NCI-H1105 (cell line): ENCODE measurements around the gene ARHGAP15.
A peak's percentile ranks its signal among the peaks of the same experiment; 100 is the strongest.

ENCODE experiments used
- DNase-seq: peaks from one replicate; lab custom pipeline; 2025; lab: John Stamatoyannopoulos, UW

Gene ARHGAP15

DNA sequence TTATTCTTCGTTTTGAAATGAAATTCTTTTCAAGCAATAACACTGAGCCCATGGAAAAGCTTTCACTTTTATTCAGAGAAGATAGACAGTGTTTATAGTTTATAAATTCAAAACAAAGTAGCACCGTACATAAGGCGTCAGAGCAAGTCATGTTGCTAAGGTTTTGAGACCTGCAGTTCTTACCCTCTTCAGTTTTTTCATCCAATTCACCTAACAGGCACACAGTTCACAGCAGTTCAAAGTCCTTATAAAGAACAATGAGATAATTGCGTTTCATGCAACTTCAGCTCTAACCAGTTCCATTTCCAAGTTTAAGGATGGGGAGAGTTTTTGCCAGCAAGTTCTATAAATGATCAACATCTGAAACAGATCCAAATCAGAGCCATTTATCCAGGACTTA is 96.7 kb downstream of the ARHGAP15 start:
- DNase-seq = no peak

DNA sequence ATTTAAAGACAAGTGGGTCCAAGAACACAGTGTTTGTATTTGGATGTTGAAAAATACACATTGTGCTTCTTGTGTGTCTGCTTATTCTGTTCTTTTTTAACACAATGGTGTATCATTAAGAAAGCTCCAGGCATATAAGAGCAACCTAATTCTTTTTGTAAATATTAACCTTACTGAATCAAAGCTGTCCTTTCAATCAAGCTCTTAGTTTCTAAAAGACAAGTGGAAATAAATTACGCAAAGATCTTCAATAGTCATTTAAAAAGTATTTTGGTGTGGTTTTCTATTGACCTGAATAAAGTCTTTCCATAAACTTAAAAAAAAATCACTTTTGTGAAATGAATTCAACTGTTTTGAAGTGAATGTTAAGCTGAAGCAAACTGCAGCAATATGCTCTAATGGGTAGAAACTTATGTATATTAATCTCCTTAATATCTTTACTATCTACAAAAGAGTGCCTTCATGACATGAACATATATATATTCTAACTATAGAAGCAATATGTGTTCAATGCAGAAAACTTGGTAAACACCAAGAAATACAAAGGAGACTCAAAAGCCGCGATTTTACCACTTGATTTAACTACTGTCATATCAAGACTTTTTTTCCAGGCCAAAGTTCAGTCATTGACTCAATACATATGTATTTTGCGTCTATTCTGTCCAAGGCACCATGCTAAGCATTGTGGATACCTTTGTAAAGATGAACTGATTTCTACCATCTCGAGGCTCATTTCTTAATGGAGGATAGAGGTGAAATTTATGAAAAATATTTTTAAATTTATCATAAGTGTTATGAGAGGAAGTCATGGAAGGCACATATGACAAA is 97.7 kb downstream of the ARHGAP15 start:
- DNase-seq = no peak

DNA sequence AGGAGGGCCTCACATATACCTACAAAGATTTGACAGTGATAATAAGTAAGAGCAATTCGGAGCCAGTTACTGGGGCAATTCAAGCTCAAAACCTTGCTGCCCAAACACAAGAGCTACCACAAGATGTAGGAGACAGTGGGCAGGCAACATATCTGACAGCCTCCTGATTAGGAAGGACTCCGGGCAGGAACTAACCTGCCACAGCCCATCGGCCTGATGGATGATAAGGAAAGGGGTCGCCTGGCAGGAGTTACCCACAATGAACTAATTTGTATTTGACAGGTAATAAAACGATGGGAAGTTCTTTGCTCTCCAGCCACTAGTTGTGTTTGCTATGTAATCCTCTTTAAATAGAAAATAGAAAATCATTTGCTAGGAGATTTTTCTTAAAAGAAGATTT is 100.2 kb downstream of the ARHGAP15 start:
- no peak for DNase-seq

DNA sequence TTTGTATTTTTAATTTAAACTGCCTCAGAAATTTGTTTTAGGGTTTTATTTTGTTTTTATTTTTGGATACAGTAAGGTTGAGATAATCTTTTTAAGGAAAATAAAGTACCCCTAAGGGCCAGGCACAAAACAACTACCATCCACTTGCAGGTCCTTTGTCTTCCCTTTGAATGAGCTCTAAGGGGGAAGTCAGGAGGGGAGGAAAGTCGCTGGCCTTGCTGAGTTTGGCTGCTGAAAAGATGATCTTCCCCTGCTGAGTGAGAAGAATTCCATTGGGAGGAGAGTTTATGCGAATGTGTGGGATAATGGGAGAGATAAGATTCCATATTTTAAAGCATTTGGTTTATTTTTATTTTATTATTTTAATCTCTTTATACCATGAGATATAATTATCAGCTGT is 100.7 kb downstream of the ARHGAP15 start:
- DNase-seq = no peak

DNA sequence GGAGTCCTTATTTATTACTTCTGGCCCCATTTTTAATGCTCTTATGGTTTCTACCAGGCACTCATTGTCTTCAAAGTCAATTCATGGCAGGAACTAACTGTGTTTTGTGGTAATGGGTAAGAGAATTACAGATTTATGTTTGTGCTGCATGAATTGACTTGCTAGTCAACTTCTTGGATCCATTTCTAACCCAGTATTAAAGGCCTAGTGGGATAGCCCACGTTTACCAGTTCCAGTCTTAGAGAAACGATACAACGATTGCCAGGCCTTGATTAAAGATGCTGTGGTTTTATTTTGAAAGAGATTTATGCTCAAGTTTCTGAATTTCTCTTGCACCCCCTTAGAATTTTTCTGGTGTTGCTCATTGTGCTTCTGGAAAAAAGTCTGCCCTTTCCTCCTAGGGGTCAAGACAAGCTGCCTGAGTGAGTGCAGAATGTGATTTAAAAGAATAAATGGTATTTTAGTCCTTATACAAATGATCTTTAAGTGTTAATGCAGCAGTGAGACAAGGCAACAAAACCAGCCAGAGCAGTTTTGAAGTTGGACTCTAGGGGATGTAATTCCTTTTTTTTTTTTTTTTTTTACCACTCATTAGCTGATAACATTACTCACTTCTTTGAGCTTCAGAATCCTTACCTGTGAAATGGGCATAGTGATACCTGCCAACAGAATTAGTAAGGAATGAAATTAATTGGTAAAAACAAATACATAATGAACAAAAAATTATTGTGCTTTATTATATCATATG is 101.5 kb downstream of the ARHGAP15 start:
- DNase-seq = no peak

DNA sequence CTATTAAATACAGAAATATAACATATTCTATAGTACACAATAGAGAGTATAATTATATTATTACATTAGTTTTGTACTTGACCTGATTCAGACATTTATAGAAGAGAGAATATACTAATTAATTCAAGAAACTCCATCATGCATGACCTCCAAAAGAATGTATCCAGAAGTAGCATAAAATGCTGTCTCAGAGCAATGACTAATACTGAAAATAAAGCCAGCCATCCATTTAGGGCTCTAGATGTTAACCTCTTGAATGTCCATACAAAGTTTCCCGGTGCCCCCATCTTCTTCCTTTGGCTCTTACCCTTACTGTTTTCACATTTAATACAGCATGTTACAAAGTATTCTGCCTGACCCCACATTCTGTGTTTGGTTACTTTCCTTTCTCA is 102.0 kb downstream of the ARHGAP15 start:
- DNase-seq = no peak

DNA sequence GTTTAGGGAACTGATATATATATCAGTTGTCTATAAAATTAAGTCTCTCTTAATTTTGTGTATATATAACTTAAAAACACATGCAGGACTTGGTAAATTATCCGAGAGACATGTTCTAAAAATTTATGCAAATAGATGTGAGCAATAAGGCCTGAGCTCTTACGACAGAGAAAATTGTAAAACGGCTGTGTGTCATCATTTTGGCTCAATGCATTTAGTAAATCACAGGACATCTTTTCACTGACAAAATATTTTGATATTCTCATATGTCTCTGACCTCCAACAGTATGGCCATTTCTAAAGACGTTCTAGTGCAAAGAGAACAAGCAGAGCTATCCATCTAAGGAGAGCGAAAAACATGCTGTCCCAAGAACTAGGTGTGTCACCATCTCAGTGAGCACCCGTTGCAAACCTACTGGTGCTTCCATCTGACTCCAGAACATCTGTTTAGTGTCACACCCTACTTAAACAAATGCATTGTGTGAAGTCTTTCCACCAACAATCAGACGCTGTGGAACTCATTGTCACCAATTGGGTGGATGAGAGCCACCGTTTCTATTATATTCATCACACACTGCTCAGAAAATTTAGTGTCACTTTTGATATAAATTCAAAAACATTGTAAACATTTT is 108.0 kb downstream of the ARHGAP15 start:
- DNase-seq = no peak

DNA sequence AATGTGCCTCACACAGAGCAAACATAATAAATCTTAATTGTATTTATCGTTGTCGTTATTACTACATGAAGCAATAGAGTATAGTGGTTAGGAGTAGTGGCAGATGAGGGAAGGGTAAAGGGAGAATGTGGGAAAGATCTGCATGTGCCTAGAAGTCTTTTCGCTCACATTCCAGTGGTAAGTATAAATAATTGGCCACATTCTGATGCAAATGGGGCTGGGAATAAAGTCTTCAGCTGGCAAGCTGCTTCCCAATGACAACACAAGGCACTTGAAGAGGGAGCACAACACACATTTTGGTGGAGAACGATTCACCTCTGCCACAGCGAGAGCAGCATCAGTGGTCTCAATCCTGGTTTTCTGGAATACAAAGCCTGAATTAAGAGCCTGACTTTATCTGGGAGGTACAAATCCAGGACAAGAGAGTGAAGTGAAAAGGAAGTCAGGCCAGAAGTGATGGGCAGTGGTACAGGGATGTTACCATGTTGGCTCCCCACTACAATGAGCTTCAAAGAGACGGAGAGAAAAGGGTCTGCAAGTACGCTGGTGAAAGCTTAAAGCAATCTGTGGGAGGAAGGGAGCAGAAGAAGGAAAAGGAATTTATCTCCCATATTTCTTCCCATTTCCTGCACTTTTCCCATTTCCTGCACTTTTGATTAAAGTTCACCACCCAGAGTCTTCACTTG is 112.3 kb downstream of the ARHGAP15 start:
- no peak for DNase-seq

DNA sequence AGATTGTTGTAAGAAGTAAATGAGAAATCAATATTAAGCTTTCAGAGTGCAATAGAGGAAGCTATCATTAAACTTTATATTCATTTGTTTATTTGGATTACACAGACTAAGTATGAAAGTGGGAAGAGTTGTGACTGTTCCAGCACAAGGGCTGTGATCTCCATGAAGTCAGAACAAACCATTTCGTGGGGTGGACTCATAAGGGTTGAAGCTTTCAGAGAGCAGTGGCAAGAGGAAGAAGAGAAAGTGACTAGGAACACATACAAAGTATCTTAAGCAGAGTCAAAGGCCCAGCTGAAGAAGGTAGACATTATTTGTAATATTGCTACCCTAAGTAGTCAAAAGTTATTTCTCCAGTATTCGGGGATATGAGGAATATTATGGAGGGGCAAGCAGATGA is 117.0 kb downstream of the ARHGAP15 start:
- DNase-seq = no peak

DNA sequence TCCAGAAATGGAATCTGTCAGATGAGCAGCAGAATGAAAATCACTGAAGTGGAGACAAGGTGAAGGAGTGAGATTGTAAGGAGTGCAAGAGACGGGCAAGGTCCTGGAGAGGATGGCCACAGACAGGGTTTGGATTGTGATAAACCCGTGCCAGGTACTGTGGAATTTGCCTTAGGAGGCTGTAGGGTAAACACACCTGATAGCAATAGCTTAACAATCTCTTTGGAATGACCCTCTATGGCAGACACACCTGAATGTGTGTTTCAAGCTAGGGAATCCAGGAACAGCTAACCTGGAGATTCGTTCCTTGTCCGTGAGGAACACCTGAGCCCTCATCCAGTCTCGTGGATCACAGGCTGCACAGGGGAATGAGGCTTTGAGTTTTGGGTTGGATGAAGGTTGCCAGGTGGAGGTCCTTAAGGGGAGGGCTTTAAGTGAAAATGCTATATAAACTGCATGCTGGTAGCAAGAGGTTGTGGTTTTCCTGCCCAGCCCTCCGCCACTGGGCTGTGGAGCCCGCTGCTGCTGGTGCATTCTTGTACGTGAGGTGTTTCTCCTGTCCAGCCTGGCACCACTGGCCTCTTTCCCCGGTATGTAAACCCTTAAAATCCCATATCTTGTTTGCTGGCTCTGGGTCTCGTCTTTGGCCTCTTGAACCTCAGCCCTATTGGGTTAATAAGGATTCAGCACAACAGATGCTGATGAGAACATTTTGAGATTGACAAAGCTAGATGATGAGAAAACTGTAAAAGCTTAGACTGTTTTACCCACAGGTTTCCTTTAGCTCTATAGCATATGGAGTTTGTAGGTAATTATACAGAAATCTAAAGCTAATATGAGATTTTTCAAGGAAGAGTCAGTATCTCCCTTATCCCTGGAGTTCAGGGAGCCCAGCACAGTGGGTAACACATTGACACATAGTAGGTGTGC is 117.9 kb downstream of the ARHGAP15 start:
- DNase-seq = no peak

DNA sequence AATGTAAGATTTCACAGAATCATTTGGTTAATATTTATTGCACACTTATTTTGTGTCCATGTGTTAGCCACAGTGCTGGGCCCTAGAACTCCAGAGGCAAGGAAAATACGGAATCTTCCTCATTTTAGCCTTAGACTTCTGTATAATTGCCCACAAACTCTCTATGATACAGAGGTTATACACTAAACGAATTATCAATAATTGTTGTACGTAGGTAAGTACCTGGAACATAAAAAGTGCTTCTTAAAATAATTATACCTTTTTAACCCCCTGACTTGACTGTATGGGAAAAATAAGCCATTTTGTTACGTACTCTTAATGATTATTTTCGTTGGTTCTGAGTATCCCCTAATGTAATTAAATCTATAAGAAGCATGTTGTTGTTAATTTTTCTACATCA is 119.4 kb downstream of the ARHGAP15 start:
- DNase-seq = no peak

DNA sequence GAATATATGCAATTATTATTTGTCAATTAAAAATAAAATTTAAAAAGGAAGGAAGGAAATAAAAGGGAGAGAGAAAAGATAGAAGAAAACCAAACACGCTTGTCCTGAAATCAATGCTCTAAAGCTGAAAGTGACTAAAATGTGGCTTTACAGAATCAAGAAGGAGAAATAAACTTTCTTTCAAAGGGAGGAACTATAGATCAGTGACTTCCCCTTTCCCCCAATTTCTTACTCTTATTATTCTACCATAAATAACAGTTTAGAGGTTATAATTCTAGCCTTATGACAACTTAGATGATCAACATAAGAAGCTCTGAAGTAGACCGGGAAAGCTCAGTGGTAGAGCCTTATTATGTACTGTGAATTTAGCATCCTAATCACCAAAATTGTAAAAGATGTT is 122.5 kb downstream of the ARHGAP15 start:
- DNase-seq = no peak

DNA sequence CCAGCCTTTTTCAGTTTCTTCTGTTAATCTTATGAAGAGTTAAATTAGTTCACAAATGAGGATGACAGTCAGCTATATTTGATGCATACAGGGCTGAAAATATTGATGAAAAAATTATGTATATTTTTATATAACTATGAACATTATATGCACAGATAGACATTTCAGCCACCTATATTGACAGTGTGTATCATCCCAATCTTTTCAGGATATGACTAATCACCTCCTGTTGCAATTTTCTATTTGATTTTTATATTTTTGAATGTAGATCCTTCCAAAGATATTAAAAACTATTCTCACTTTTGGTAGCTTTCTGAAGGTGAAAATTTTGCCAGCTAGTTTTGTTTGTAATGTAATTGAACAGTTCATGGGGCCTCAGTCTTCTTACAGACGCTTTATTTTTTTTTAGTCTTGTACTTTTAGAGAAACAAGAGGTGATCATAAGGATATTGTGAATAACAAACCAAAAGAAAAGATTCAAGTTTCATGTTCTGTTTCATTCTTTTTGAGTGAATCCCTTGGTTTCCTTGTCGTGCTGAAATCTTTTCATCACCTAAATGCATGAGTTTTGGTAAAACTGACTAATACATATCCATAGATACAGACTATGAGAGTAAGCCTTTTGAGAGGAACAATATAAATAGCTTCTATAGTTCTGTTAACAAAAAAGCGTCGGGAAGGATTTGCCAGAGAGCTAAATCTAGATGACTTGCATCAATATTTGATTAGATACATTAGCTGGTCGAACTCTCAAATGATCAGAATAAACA is 123.1 kb downstream of the ARHGAP15 start:
- DNase-seq = no peak

DNA sequence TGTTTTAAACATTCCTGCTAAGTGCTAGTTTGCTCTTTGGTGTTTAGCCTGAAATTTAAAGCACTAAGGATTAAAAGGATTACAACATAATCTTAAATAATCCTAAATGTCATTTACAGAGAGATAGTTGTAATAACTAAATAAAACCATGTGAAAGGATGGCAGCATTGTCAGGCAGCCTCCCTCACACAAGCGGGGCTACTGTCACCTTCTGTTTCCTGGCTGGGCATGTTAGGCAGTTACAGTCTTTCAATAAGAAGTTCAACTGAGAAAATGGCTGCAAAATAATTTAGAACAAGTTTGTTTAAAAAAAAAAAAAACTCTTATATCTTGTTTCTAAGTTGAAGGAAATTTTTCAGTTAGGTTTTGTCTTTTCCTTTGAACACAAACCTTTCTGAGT is 124.9 kb downstream of the ARHGAP15 start:
- no peak for DNase-seq

DNA sequence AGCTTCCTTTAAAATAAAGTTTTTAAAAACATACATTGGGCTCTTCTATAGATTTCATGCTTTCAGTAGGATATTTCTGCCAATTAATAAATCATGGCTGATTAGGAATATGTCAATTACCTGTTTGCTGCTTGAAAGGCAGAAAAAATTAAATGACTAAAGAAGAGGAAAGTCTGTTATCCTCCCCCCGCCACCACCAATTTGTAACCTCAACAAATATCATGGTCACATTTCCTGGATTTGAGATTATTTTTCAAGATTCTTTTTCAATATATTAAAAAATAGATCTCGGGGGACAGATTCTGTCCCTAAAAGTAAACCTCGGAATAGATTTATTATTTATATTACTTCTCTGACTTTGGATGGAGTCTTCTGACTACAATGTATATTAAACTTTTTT is 125.9 kb downstream of the ARHGAP15 start:
- DNase-seq = no peak

DNA sequence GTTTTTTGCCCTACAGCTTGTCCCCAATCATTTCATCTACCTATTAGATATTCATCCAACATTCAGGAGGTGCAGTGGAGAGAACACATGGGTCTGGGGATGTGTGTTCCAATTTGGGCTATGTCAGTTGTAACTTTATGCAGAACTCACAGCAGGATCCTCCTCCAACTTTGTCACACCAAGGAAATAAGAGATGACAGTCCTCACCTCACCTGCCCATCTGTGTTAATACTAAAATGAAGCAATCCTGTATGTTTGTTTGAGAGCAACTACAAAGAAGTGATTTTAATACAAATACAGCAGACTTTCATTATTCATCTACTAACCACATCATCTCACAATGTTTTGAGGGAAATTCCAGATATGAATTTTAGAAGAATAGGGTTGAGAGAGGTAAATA is 126.7 kb downstream of the ARHGAP15 start:
- no peak for DNase-seq

DNA sequence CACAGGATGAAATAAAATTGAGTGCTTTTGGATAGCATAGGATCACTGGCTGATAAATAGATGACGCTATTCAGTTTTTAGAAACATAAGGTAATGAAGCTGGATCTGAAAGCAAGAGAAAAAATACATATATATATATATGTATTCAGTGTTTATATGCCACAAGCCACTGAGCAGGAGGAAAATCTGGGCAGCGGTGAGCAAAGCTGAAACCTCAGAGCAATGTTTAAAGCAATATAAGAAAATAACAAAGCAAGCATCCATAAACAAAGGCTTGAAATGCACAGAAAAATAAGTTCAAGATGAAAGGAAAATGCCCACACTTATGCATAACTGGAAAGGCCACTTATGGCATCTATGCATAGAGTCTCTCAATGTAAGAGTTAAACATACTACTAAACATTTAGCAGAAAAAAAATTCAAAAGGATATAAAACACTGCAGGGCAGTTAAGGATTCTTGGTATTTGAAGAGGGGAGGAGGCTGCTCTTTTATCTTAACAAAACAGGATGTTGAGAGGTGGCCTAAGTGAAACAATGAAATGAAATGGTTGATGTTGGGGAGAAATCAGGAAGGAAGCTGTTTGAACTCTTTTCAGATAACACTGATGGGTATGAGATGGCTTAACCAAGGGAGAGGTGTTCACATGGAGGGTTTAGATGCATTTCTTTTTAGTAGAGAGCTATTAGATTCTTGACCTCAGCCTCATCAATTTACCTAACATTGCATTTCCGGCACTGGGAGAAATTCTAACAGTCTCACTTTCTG is 129.1 kb downstream of the ARHGAP15 start:
- no peak for DNase-seq

DNA sequence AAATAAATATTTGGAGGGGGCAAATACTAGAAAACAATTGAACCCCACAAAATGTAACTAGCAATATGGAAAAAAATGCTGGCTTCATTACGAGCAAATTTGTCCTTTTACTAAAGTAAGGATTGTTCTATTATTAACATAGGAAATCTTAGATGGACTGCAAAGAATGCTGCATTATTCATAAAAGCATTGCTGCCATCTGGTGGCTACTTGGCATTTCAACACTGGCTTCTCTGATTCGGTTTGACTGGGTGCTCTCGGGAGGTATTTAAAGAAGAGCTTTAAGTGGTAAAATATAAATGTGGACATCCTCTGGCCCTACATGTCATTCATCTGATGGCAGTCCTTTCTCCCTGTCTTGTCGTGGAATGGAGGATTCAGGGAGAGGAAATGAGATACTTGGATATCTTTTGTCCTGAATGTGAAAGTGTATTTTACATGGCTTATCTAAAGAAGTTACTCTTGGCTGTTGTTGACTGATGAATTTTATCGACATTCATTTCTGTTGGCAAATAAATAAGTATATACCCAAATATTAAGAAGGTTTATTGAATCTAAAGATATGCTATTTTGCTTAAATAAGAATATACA is 130.2 kb downstream of the ARHGAP15 start:
- peak; percentile 53 for DNase-seq

DNA sequence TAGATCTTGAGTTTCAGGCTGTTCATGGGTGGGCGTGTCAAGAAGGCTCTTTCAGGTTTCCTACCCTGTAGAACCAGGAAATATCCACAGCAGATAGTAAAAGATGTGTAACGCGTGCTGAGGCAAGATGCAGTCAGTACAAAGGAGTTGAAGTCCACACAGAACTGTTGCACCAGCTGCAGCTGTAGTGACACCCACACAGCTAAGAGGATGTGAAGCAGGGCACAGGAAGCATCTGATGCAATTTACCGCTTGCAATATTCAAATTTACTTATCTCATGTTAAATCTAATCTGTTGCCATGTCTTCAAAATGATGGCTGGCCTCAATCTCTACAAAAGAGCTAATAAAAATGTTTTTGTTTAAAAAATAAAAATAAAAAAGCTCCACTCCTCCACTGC is 132.8 kb downstream of the ARHGAP15 start:
- no peak for DNase-seq
